ENCODE results near the gene MROH9.

DNA sequence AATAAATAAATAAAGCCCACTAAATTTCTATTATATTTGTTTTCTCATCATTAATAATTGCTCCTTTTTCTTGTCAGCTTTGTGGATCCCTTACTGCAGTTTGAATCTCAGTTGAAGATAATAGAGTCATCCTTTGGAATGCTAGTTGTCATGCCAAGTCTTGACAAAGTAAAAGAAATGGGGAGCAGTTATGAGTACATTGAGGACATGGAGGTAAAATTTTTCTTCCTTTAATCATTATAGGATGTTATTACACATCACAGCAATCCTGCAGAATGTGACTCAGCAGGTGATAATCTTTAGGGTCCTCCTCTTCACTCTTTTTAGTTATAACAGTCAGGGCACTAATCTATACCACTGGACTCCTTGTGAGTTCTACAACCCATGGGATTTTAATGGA lies 24.1 kb downstream of the MROH9 start:
- TF ChIP-seq, protein P1, sequence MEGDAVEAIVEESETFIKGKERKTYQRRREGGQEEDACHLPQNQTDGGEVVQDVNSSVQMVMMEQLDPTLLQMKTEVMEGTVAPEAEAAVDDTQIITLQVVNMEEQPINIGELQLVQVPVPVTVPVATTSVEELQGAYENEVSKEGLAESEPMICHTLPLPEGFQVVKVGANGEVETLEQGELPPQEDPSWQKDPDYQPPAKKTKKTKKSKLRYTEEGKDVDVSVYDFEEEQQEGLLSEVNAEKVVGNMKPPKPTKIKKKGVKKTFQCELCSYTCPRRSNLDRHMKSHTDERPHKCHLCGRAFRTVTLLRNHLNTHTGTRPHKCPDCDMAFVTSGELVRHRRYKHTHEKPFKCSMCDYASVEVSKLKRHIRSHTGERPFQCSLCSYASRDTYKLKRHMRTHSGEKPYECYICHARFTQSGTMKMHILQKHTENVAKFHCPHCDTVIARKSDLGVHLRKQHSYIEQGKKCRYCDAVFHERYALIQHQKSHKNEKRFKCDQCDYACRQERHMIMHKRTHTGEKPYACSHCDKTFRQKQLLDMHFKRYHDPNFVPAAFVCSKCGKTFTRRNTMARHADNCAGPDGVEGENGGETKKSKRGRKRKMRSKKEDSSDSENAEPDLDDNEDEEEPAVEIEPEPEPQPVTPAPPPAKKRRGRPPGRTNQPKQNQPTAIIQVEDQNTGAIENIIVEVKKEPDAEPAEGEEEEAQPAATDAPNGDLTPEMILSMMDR (IDR thresholded peaks at IDR 0.05), result no peak
- TF ChIP-seq, protein P2, sequence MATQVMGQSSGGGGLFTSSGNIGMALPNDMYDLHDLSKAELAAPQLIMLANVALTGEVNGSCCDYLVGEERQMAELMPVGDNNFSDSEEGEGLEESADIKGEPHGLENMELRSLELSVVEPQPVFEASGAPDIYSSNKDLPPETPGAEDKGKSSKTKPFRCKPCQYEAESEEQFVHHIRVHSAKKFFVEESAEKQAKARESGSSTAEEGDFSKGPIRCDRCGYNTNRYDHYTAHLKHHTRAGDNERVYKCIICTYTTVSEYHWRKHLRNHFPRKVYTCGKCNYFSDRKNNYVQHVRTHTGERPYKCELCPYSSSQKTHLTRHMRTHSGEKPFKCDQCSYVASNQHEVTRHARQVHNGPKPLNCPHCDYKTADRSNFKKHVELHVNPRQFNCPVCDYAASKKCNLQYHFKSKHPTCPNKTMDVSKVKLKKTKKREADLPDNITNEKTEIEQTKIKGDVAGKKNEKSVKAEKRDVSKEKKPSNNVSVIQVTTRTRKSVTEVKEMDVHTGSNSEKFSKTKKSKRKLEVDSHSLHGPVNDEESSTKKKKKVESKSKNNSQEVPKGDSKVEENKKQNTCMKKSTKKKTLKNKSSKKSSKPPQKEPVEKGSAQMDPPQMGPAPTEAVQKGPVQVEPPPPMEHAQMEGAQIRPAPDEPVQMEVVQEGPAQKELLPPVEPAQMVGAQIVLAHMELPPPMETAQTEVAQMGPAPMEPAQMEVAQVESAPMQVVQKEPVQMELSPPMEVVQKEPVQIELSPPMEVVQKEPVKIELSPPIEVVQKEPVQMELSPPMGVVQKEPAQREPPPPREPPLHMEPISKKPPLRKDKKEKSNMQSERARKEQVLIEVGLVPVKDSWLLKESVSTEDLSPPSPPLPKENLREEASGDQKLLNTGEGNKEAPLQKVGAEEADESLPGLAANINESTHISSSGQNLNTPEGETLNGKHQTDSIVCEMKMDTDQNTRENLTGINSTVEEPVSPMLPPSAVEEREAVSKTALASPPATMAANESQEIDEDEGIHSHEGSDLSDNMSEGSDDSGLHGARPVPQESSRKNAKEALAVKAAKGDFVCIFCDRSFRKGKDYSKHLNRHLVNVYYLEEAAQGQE (IDR thresholded peaks at IDR 0.05; ENCODE audit: insufficient read depth in 1 of 2, low read depth in 2 of 2, low read length in 1 of 2), result no peak
- no peak for TF ChIP-seq POLR2AphosphoS5 (IDR thresholded peaks at IDR 0.05; ENCODE audit: low read depth, low read length)

All from Panc1 (cell line).